Uterus (tissue), 2 donors: Measurements from ENCODE around the gene NINL.

Source experiments
- POLR2A ChIP-seq, 2 donors: fragments of 450-650 bp; IDR thresholded peaks; one replicate each; pipeline ENCODE4 v1.6.1; 2016; ENCODE audit warnings: antibody characterized with exemption in 2 of 2, mild to moderate bottlenecking in 1 of 2, moderate library complexity in 1 of 2
- TF ChIP-seq, protein P1 (sequence below), 4 experiments: fragments of 200-600 bp in 2 of 4; fragments of 450-650 bp in 2 of 4; sonication (generic) in 2 of 4; IDR thresholded peaks; one replicate each; pipeline ENCODE4 v1.5.1; 2016 to 2019; ENCODE audit warnings: antibody characterized with exemption in 4 of 4, mild to moderate bottlenecking in 2 of 4, moderate library complexity in 1 of 4

DNA sequence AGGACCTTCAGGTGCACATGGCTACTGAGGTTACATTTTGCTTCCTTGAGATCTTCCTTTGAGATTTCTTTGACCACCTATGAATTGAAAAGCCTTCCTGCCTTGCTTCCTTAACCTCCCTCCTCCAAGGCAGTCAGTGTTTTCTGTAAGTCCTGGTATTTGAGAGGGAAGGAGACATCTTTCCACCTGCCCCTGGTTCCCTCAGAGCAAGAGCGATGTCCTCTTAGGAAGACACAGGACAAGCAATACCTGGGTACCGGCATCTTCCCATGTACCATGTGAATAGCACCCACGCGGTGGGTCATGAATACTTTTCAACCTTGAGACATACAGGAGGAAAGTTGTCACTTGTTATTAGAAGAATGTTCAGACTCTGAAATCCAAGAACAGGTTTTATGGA lies 140.8 kb downstream of the NINL start:
- TF ChIP-seq, protein P1, sequence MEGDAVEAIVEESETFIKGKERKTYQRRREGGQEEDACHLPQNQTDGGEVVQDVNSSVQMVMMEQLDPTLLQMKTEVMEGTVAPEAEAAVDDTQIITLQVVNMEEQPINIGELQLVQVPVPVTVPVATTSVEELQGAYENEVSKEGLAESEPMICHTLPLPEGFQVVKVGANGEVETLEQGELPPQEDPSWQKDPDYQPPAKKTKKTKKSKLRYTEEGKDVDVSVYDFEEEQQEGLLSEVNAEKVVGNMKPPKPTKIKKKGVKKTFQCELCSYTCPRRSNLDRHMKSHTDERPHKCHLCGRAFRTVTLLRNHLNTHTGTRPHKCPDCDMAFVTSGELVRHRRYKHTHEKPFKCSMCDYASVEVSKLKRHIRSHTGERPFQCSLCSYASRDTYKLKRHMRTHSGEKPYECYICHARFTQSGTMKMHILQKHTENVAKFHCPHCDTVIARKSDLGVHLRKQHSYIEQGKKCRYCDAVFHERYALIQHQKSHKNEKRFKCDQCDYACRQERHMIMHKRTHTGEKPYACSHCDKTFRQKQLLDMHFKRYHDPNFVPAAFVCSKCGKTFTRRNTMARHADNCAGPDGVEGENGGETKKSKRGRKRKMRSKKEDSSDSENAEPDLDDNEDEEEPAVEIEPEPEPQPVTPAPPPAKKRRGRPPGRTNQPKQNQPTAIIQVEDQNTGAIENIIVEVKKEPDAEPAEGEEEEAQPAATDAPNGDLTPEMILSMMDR (IDR thresholded peaks at IDR 0.05), result no peak
- TF ChIP-seq POLR2A (IDR thresholded peaks at IDR 0.05), result no peak
